ENCODE data around the gene GSKIP.
A peak's percentile ranks its signal among the peaks of the same experiment; 100 is the strongest.

The GSKIP gene

GRCh38 chr14:96416292-96416691 is 53.0 kb downstream of the GSKIP start:
- DNase-seq (ENCODE audit: low spot score), result no peak

GRCh38 chr14:96417254-96417653 is 53.9 kb downstream of the GSKIP start:
- no peak for DNase-seq (ENCODE audit: low spot score)

- DNase-seq (ENCODE audit: low spot score), result no peak
These were observed 54.7 kb downstream of the GSKIP start for GRCh38 chr14:96418075-96418474.

GRCh38 chr14:96421236-96421635 is 57.9 kb downstream of the GSKIP start:
- DNase-seq (ENCODE audit: low spot score), result no peak

- DNase-seq (ENCODE audit: low spot score), result no peak
These were observed 59.7 kb downstream of the GSKIP start for GRCh38 chr14:96422992-96423391.

GRCh38 chr14:96423446-96424108 is 60.3 kb downstream of the GSKIP start:
- no peak for DNase-seq (ENCODE audit: low spot score)

- peak; percentile 57 for DNase-seq (ENCODE audit: low spot score)
These were observed 61.0 kb downstream of the GSKIP start for GRCh38 chr14:96424109-96424989.

- no peak for DNase-seq (ENCODE audit: low spot score)
These were observed 70.7 kb downstream of the GSKIP start for GRCh38 chr14:96434040-96434439.

Small RNAs within 50 kb of the gene (small RNA-seq; reads per million reads assigned to genes)
- 0.26 to 10.4 reads per million in 2 experiments for gene RNU2-33P

Measured in SK-N-DZ (cell line).